ENCODE data around the gene CCDC73. TPM values are rescaled to one million over a fixed set of nuclear protein-coding genes. Genes with fewer than 3 reads are reported as not detected.

The CCDC73 gene
- total and polyA plus RNA-seq, 2 of the 4 experiments (the other 2 are of a cell fraction) = not detected

DNA sequence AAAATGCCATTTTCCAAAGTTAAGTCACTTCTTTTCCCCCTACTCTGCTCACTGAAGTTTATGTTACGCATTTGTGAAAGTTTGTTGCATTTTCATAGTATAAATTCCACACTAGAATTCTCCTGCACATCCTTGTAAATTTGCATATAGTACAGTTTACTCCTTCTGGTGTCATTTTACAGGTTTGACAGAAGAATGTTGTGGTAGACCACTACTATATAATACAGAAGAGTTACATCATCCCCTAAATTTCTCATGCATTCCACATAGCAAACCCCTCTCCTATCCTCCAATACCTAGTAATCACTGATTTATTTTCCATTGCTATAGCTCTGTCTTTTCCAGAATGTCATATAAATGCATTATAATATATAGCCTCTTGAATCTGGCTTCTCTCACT lies 64.5 kb downstream of the CCDC73 start:
- H3K9me3 ChIP-seq (ENCODE audit: control insufficient read depth, insufficient read depth, low read length) = no peaks in the 10 kb centered on the region
- POLR2A ChIA-PET (ENCODE audit: unreplicated experiment) = no interaction called here
- H4K20me1 ChIP-seq (ENCODE audit: insufficient read depth, low read length) = no peaks in the 10 kb centered on the region
- H3K4ac ChIP-seq (ENCODE audit: low read depth, low read length) = no peak overlapping the region
- no peaks in the 10 kb centered on the region for H3K9me1 ChIP-seq (ENCODE audit: insufficient read depth, low read length)
- in situ Hi-C loops (cut with MboI; ENCODE audit: low sequenced_read_pairs) (no loop called here), dilution Hi-C loops (cut with HindIII; ENCODE audit: low sequenced_read_pairs, unreplicated experiment) (no loop called here), intact Hi-C loops (cut with micrococcal nuclease) (no loop called here)
- no peak overlapping the region for H4K8ac ChIP-seq (ENCODE audit: low read depth in 2 of 2, low read length in 2 of 2)
- no peak overlapping the region for H3K18ac ChIP-seq (ENCODE audit: low read depth, low read length)
- H3K23ac ChIP-seq (ENCODE audit: low read depth, low read length) = no peak overlapping the region
- H2AK9ac ChIP-seq (replicated peaks; ENCODE audit: low read depth, low read length, poor library complexity) = no peak overlapping the region
- H4K91ac ChIP-seq (ENCODE audit: insufficient read depth, low read depth, low read length) = no peak overlapping the region
- no TSS peak for BruUV-seq (replicated peaks)
- no peak overlapping the region for H3K56ac ChIP-seq (ENCODE audit: extremely low read depth, insufficient read depth, low read length)
- H2BK20ac ChIP-seq (ENCODE audit: low read depth, low read length) = no peak overlapping the region
- CTCF ChIA-PET = no interaction called here
- no peak overlapping the region for H3K4me3 ChIP-seq (ENCODE audit: insufficient read depth, low read depth, low read length)
- no peak overlapping the region for H2AFZ ChIP-seq (replicated peaks; ENCODE audit: low read length, poor library complexity)
- H4K5ac ChIP-seq (ENCODE audit: low read depth, low read length) = no peak overlapping the region
- no peak overlapping the region for H2BK5ac ChIP-seq (ENCODE audit: low read depth, low read length, poor library complexity, severe bottlenecking)
- H2BK15ac ChIP-seq (ENCODE audit: low read depth, low read length) = no peak overlapping the region
- no peak for DNase-seq
- TF ChIP-seq RAD21 (IDR thresholded peaks at IDR 0.05; ENCODE audit: low read length) (no peak), MAFK (IDR thresholded peaks at IDR 0.05; ENCODE audit: low read depth, low read length) (no peak)
- ATAC-seq (ENCODE audit: low read depth) = no peak
- no peak overlapping the region for H3K9ac ChIP-seq (ENCODE audit: low read depth, low read length)
- H2AK5ac ChIP-seq (ENCODE audit: low read depth, low read length) = no peak overlapping the region
- WGBS, 2 experiments (ENCODE audit: extremely low coverage in 2 of 2, insufficient read length in 1 of 2) = no CpG with 5 or more reads among the region's 1 CpG
- H3K14ac ChIP-seq (replicated peaks; ENCODE audit: low read depth, low read length) = no peak overlapping the region
- no peak overlapping the region for H3K4me2 ChIP-seq (ENCODE audit: low read depth, low read length)
- H3K36me3 ChIP-seq (ENCODE audit: control insufficient read depth, insufficient read depth, low read length) = no peaks in the 10 kb centered on the region
- no peaks in the 10 kb centered on the region for H3K27me3 ChIP-seq (ENCODE audit: control insufficient read depth, insufficient read depth, low read length)
- H3K4me1 ChIP-seq (ENCODE audit: control insufficient read depth, insufficient read depth, low read length) = no peaks in the 10 kb centered on the region
- no peak overlapping the region for H3K27ac ChIP-seq (ENCODE audit: insufficient read depth, low read length)
- H3K79me1 ChIP-seq (ENCODE audit: low read depth in 1 of 2, low read length in 2 of 2) = no peaks in the 10 kb centered on the region
- no peak overlapping the region for H2BK120ac ChIP-seq (ENCODE audit: low read depth, low read length)
